ENCODE data around the gene ETAA1.
A peak's percentile ranks its signal among the peaks of the same experiment; 100 is the strongest.

ETAA1 gene

DNA sequence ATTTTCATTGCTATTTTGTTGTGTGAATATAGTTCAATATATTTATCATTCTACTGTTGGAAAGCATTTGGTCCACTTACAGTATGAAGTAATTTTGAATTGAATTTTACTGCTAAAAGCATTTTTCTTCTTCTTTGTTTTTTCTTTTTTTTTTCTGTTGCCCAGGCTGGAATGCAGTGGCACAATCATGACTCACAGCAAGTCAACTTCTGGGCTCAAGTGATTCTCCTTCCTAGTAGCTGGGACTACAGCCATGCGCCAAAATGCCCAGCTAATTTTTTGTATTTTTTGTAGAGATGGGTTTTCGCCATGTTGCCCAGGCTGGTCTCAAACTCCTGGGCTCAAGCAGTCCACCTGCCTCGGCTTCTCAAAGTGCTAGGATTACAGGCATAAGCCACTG, 2.4 kb upstream of the ETAA1 start:
- Histone ChIP-seq H3K4me1 (ENCODE audit: control insufficient read depth, insufficient read depth, low read length) (peaks cover 16% of the 10 kb centered on the region), H3K9me3 (ENCODE audit: control insufficient read depth, insufficient read depth, low read depth, low read length) (no peaks in the 10 kb centered on the region), H3K27me3 (ENCODE audit: control insufficient read depth, insufficient read depth, low read length) (no peaks in the 10 kb centered on the region), H3K36me3 (ENCODE audit: control insufficient read depth, insufficient read depth, low read length) (no peaks in the 10 kb centered on the region), H3K4me3 (ENCODE audit: low read depth, low read length) (no peak overlapping the region), H3K27ac (ENCODE audit: low read depth, low read length) (no peak overlapping the region), H3K9ac (ENCODE audit: low read length) (no peak overlapping the region)

DNA sequence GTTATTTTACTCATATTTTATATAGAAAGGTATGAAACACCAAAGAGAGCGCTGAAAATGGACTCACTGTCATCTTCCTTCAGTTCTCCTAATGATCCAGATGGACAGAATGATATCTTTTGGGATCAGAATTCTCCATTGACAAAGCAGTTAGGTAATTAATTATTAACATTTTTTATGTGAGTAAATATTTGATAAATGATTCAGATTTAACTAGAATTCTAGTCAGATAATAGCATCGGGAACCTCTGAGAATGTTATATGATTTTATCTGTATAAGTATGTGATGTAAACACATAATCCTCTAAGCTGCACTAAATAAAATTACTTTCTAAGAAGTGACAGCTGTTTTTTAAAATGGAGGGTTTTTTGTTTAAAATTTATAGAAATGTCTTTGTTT, 2.0 kb downstream of the ETAA1 start:
- Histone ChIP-seq H3K36me3 (ENCODE audit: control insufficient read depth, insufficient read depth, low read length) (peaks cover 30% of the 10 kb centered on the region), H3K9ac (ENCODE audit: low read length) (no peak overlapping the region), H3K27ac (ENCODE audit: low read depth, low read length) (no peak overlapping the region), H3K9me3 (ENCODE audit: control insufficient read depth, insufficient read depth, low read depth, low read length) (no peaks in the 10 kb centered on the region), H3K4me1 (ENCODE audit: control insufficient read depth, insufficient read depth, low read length) (0 out of 2 replicates have a peak, but pooled peaks cover 8% of the 10 kb centered on the region), H3K27me3 (ENCODE audit: control insufficient read depth, insufficient read depth, low read length) (no peaks in the 10 kb centered on the region), H3K4me3 (ENCODE audit: low read depth, low read length) (peak overlapping the region; percentile 100; the same call in 1 of the 2 replicates)

GRCh38 chr2:67399831-67400489, 2.8 kb downstream of the ETAA1 start:
- Histone ChIP-seq H3K4me1 (ENCODE audit: control insufficient read depth, insufficient read depth, low read length) (0 out of 2 replicates have a peak, but pooled peaks cover 8% of the 10 kb centered on the region), H3K9ac (ENCODE audit: low read length) (no peak overlapping the region), H3K27me3 (ENCODE audit: control insufficient read depth, insufficient read depth, low read length) (no peaks in the 10 kb centered on the region), H3K9me3 (ENCODE audit: control insufficient read depth, insufficient read depth, low read depth, low read length) (no peaks in the 10 kb centered on the region), H3K4me3 (ENCODE audit: low read depth, low read length) (peak overlapping the region; percentile 9; the same call in 1 of the 2 replicates), H3K27ac (ENCODE audit: low read depth, low read length) (peak overlapping the region; percentile 0; the same call in 1 of the 2 replicates), H3K36me3 (ENCODE audit: control insufficient read depth, insufficient read depth, low read length) (peaks cover 38% of the 10 kb centered on the region)

DNA sequence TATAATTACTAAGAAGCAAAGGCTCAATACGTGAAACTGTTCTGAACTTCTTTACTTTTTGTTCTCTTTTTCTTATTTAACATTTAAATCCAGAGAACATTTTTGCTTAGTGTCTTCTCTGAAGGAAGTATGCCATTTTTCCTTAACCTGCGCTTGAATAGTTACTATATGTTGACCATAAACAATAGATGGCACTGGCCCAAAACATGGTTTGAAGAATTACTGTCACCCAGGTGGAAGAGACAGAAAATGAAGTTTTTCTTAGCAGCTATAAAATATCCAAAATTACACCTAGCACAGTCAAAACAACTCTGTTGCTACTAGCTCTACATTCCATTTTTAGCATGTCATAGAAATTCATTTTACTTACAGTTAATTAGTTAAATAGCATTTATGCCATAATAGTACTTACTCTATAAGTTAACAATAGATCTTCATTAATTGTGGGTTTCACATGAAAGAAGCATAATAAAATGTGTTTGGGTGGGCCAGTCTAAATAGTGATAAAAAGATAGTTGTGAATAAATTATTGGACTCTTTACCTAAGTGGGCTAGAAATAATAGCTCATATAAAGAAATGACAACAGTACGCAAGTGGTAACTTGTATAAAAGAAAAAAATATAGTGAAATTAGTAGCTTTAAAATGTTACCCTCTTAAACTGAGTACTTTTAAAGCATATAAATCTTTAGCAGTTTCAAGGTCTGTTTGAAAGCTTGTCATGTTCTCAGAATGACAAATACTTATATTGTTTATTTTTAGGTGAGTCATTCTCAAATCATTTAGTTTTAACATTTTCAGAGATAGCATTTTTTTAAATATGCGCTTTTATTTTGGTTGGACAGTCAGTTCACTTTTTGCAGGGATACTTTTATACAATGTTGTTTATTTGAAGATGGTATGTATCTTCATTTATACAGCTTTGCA, 3.7 kb downstream of the ETAA1 start:
- no peak overlapping the region for H3K9ac ChIP-seq (ENCODE audit: low read length)
- no peaks in the 10 kb centered on the region for H3K27me3 ChIP-seq (ENCODE audit: control insufficient read depth, insufficient read depth, low read length)
- H3K36me3 ChIP-seq (ENCODE audit: control insufficient read depth, insufficient read depth, low read length), result peaks cover 47% of the 10 kb centered on the region
- peaks cover 8% of the 10 kb centered on the region; the same call in 1 of the 2 replicates for H3K4me1 ChIP-seq (ENCODE audit: control insufficient read depth, insufficient read depth, low read length)
- no peak overlapping the region for H3K4me3 ChIP-seq (ENCODE audit: low read depth, low read length)
- peak overlapping the region; percentile 0; the same call in 1 of the 2 replicates for H3K27ac ChIP-seq (ENCODE audit: low read depth, low read length)
- no peaks in the 10 kb centered on the region for H3K9me3 ChIP-seq (ENCODE audit: control insufficient read depth, insufficient read depth, low read depth, low read length)

DNA sequence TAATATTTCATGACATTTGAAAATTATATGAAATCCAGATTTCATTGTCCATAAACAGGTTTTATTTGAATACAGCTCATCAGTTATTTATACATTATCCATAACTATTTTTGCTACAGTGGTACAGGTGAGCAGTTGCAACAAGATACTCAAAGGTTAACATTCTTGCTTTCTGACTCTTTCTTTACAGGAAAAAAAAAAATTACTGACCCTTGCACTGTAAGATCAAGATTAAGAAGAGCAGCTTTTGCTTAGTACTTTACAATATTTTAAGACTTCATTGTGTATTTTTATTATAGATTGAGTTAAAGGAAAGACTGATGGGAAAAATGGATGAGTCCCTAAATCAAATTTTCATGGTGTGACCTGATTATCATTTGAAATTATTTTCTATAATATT, 11.2 kb downstream of the ETAA1 start:
- Histone ChIP-seq H3K27ac (ENCODE audit: low read depth, low read length) (no peak overlapping the region), H3K27me3 (ENCODE audit: control insufficient read depth, insufficient read depth, low read length) (no peaks in the 10 kb centered on the region), H3K4me1 (ENCODE audit: control insufficient read depth, insufficient read depth, low read length) (peaks cover 3% of the 10 kb centered on the region; the same call in 1 of the 2 replicates), H3K4me3 (ENCODE audit: low read depth, low read length) (no peak overlapping the region), H3K36me3 (ENCODE audit: control insufficient read depth, insufficient read depth, low read length) (peaks cover 65% of the 10 kb centered on the region), H3K9me3 (ENCODE audit: control insufficient read depth, insufficient read depth, low read depth, low read length) (no peaks in the 10 kb centered on the region), H3K9ac (ENCODE audit: low read length) (no peak overlapping the region)

- H3K27ac ChIP-seq (ENCODE audit: low read depth, low read length), result no peak overlapping the region
Observed at GRCh38 chr2:67412424-67412823, 15.3 kb downstream of the ETAA1 start.

DNA sequence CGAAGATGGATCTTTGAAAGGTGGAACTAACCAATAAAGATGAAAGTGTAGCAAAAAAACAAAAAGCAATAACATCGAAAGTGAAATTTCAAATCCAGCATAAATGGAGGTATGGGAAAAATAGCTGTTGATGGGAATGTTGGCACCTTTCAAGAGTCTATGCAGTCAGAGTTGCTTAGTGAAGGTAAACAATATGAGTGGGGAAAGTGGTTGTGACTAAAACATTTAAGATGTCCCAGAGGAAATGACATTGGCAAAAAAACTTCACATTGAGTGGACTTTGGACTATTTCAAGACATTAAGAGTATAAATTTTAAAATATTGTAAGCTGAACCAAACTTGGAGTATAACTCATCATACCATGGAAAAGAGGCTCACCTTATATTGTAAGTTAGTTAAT, 17.7 kb downstream of the ETAA1 start:
- H3K9ac ChIP-seq (ENCODE audit: low read length), result no peak overlapping the region
- no peaks in the 10 kb centered on the region for H3K27me3 ChIP-seq (ENCODE audit: control insufficient read depth, insufficient read depth, low read length)
- no peak overlapping the region for H3K27ac ChIP-seq (ENCODE audit: low read depth, low read length)
- H3K36me3 ChIP-seq (ENCODE audit: control insufficient read depth, insufficient read depth, low read length), result peaks cover 15% of the 10 kb centered on the region
- H3K4me3 ChIP-seq (ENCODE audit: low read depth, low read length), result no peak overlapping the region
- H3K4me1 ChIP-seq (ENCODE audit: control insufficient read depth, insufficient read depth, low read length), result no peaks in the 10 kb centered on the region
- no peaks in the 10 kb centered on the region for H3K9me3 ChIP-seq (ENCODE audit: control insufficient read depth, insufficient read depth, low read depth, low read length)

More at GRCh38 chr2:67412424-67412823, 15.3 kb downstream of the ETAA1 start:
- Histone ChIP-seq H3K36me3 (ENCODE audit: control insufficient read depth, insufficient read depth, low read length) (peaks cover 31% of the 10 kb centered on the region), H3K4me3 (ENCODE audit: low read depth, low read length) (no peak overlapping the region), H3K9ac (ENCODE audit: low read length) (no peak overlapping the region), H3K27me3 (ENCODE audit: control insufficient read depth, insufficient read depth, low read length) (no peaks in the 10 kb centered on the region), H3K4me1 (ENCODE audit: control insufficient read depth, insufficient read depth, low read length) (no peaks in the 10 kb centered on the region), H3K9me3 (ENCODE audit: control insufficient read depth, insufficient read depth, low read depth, low read length) (no peaks in the 10 kb centered on the region)

GRCh38 chr2:67416136-67416535, 19.0 kb downstream of the ETAA1 start:
- Histone ChIP-seq H3K36me3 (ENCODE audit: control insufficient read depth, insufficient read depth, low read length) (peaks cover 4% of the 10 kb centered on the region), H3K4me3 (ENCODE audit: low read depth, low read length) (no peak overlapping the region), H3K27ac (ENCODE audit: low read depth, low read length) (no peak overlapping the region), H3K9ac (ENCODE audit: low read length) (no peak overlapping the region), H3K9me3 (ENCODE audit: control insufficient read depth, insufficient read depth, low read depth, low read length) (no peaks in the 10 kb centered on the region), H3K27me3 (ENCODE audit: control insufficient read depth, insufficient read depth, low read length) (no peaks in the 10 kb centered on the region), H3K4me1 (ENCODE audit: control insufficient read depth, insufficient read depth, low read length) (no peaks in the 10 kb centered on the region)

GRCh38 chr2:67423489-67423888, 26.4 kb downstream of the ETAA1 start:
- Histone ChIP-seq H3K4me3 (ENCODE audit: low read depth, low read length) (no peak overlapping the region), H3K4me1 (ENCODE audit: control insufficient read depth, insufficient read depth, low read length) (no peaks in the 10 kb centered on the region), H3K36me3 (ENCODE audit: control insufficient read depth, insufficient read depth, low read length) (no peaks in the 10 kb centered on the region), H3K27ac (ENCODE audit: low read depth, low read length) (no peak overlapping the region), H3K9me3 (ENCODE audit: control insufficient read depth, insufficient read depth, low read depth, low read length) (peaks cover 13% of the 10 kb centered on the region; the same call in 1 of the 2 replicates), H3K27me3 (ENCODE audit: control insufficient read depth, insufficient read depth, low read length) (no peaks in the 10 kb centered on the region), H3K9ac (ENCODE audit: low read length) (no peak overlapping the region)

DNA sequence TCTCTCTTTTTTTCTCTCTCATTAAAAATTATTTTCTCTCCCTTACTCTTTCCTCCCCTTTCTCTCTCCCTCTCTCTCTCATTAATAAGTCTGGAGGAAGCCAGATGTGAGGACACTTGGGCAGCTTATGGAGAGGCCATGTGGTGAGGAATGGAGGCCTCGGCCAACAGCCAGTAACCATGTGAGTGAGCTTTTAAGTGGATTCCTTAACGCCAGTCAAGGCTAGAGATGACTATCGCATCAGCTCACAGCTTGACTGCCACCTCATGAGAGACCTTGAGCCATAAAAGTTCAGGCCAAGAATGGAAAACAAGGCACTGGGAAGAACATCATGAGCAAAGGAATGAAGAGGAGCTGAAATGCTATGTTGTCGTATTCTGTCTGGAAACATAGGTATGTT, 39.1 kb downstream of the ETAA1 start:
- no peaks in the 10 kb centered on the region for H3K36me3 ChIP-seq (ENCODE audit: control insufficient read depth, insufficient read depth, low read length)

DNA sequence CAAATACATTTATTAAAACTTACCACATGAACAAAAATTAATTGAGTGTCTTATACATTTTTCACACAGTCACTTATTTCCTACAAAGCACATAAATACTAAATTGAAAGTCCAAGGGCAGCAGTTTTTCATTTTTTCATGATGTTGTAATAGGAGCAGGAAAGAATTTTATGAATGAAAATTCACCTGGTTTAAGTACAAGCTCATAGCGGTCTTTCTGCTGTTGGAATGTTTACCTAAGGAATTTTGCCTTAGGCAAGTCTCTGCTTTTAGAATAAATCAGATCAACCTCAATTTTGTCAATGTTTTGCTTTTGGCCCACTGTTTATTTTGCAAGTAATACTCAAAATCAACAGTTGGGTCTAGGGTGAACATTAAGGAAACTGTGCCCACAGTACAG, 40.0 kb downstream of the ETAA1 start:
- H3K36me3 ChIP-seq (ENCODE audit: control insufficient read depth, insufficient read depth, low read length), result no peaks in the 10 kb centered on the region
- peaks cover 6% of the 10 kb centered on the region; the same call in 1 of the 2 replicates for H3K4me1 ChIP-seq (ENCODE audit: control insufficient read depth, insufficient read depth, low read length)
- H3K4me3 ChIP-seq (ENCODE audit: low read depth, low read length), result no peak overlapping the region
- no peak overlapping the region for H3K9ac ChIP-seq (ENCODE audit: low read length)
- H3K27me3 ChIP-seq (ENCODE audit: control insufficient read depth, insufficient read depth, low read length), result no peaks in the 10 kb centered on the region
- H3K9me3 ChIP-seq (ENCODE audit: control insufficient read depth, insufficient read depth, low read depth, low read length), result no peaks in the 10 kb centered on the region
- H3K27ac ChIP-seq (ENCODE audit: low read depth, low read length), result no peak overlapping the region

More for the DNA sequence above, 39.1 kb downstream of the ETAA1 start:
- H3K27ac ChIP-seq (ENCODE audit: low read depth, low read length), result no peak overlapping the region
- H3K9me3 ChIP-seq (ENCODE audit: control insufficient read depth, insufficient read depth, low read depth, low read length), result no peaks in the 10 kb centered on the region
- peaks cover 6% of the 10 kb centered on the region; the same call in 1 of the 2 replicates for H3K4me1 ChIP-seq (ENCODE audit: control insufficient read depth, insufficient read depth, low read length)
- H3K9ac ChIP-seq (ENCODE audit: low read length), result no peak overlapping the region
- no peak overlapping the region for H3K4me3 ChIP-seq (ENCODE audit: low read depth, low read length)
- H3K27me3 ChIP-seq (ENCODE audit: control insufficient read depth, insufficient read depth, low read length), result no peaks in the 10 kb centered on the region
